ENCODE data around the gene PIK3CB.
A peak's percentile ranks its signal among the peaks of the same experiment; 100 is the strongest.

Gene PIK3CB

DNA sequence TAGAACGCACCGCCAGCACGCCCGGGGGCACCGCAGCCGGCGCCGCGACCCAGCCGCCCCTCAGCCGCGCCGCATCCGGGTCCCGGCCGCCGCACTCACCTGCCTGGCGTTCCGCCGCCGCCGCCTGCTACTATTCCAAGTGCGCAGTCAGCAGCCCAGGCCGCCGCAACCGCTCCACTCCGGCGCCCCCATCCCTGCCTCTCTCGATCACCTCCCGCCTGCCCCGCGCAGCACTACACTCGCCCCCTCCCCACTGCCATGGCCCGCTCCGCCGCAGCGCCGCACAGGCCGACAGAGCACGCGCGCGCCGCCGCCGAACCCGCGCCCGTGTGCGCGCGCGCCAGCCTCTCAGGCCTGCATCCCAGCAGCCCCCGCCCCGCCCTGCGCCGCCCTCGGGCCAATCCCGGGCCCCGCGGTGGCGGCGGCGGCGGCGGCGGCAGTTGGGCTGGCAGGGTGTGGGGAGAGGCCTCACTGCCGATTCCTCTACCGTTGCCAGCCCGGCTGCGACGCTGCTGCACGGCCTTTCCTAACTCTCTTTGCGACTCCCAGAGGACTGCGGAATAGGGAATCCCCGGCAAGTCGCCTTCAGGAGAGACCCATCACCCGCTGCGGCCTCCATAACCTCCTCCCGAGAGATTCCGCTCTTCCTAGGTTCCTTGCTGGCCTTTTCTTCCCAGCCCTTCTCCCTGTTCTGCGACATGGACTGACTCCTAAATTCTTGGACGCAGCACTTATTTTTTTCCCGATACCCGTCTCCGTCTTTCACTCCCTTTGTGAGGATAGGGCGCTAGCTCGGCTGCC lies at the start of gene PIK3CB:
Gene PIK3CB (minus strand): TSS at position 333 of the 801 bp plus-strand sequence. CDS start 75,585 bp downstream, outside the sequence.
- H3K27ac ChIP-seq = peak within 1 kb of the TSS; percentile 97
- TF ChIP-seq, protein P1, sequence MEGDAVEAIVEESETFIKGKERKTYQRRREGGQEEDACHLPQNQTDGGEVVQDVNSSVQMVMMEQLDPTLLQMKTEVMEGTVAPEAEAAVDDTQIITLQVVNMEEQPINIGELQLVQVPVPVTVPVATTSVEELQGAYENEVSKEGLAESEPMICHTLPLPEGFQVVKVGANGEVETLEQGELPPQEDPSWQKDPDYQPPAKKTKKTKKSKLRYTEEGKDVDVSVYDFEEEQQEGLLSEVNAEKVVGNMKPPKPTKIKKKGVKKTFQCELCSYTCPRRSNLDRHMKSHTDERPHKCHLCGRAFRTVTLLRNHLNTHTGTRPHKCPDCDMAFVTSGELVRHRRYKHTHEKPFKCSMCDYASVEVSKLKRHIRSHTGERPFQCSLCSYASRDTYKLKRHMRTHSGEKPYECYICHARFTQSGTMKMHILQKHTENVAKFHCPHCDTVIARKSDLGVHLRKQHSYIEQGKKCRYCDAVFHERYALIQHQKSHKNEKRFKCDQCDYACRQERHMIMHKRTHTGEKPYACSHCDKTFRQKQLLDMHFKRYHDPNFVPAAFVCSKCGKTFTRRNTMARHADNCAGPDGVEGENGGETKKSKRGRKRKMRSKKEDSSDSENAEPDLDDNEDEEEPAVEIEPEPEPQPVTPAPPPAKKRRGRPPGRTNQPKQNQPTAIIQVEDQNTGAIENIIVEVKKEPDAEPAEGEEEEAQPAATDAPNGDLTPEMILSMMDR (IDR thresholded peaks at IDR 0.05) = 0 out of 2 replicates have a peak, but pooled peaks have one; percentile 30
- TF ChIP-seq ZFX (IDR thresholded peaks at IDR 0.05; ENCODE audit: borderline replicate concordance) = no peak

DNA sequence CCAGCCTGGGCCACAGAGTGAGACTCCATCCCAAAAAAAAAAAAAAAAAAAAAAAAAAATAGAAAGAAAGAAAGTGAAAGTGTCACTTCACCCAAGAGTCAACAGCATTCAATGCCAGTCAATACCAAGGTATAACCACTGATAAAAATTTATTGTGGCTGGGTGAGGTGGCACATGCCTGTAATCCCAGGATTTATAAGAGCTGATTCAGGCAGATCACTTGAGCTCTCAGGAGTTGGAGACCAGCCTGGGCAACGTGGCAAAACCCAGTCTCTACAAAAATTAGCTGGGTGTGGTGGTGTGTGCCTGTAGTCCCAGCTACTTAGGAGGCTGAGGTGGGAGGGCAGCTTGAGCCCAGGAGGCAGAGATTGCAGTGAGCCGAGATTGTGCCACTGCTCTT lies 46.5 kb upstream of the PIK3CB start:
- TF ChIP-seq ZFX (IDR thresholded peaks at IDR 0.05; ENCODE audit: borderline replicate concordance) = no peak
- TF ChIP-seq, protein P1 (IDR thresholded peaks at IDR 0.05) = no peak
- H3K27ac ChIP-seq = no peak overlapping the region

DNA sequence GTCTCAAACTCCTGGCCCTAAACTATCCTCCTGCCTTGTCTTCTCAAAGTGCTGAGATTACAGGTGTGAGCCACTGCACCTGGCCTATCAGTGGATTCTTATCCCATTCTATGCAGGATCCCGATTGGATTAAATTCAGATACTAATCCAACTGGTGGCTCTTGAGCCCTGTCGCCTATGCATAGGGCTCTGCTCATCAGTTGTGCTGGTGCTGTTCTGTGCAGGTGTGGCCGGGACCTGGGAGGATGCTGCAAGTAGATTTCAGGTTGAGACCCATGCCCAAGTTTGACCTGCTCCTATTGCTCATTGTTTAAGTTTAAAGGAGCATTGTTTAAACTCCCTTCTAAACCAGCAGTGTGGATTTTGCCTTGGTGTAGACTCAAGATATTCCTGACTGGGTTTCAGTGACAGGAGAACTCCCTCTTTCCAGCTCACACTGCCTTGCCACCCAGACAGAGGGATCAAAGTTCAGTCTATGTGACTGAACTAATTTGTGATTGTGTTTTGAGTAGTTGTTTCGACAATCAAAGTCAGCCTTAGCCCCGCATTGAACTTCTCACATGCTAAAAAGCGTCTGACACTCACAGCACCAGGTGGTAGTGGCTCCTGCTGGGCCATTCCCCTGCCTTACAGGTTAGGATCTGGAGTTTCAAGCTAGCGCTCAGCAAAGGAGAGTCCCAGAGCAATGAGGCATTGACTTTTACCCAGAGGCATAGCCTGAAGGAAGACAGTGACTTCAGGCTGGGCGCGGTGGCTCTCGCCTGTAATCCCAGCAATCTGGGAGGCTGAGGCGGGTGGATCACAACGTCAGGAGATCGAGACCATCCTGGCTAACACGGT lies 45.0 kb upstream of the PIK3CB start:
- no peak overlapping the region for H3K27ac ChIP-seq

DNA sequence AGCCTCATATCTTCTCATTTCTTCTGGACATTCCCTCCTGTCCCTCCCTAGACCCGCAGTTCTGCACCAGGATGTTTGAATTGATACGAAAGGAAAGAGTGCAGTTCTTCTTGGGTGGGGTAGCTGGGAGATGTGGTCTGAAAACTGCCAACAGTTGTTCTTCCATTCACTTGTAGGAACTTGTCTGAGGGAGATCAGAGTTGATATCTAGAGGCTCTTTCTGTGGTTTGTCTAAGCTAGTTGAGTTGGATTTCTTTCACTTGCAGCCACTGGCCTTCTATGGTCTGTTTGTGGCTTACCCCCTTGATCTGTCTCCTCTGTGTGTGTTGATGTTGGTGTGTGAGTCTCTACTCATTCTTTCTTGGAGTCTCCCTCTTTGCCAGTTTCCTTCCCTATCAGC lies 42.5 kb upstream of the PIK3CB start:
- H3K27ac ChIP-seq = no peak overlapping the region
- TF ChIP-seq, protein P1 (IDR thresholded peaks at IDR 0.05) = no peak
- TF ChIP-seq ZFX (IDR thresholded peaks at IDR 0.05; ENCODE audit: borderline replicate concordance) = no peak

More for the DNA sequence above, 45.0 kb upstream of the PIK3CB start:
- no peak for TF ChIP-seq ZFX (IDR thresholded peaks at IDR 0.05; ENCODE audit: borderline replicate concordance)
- TF ChIP-seq, protein P1 (IDR thresholded peaks at IDR 0.05) = no peak

DNA sequence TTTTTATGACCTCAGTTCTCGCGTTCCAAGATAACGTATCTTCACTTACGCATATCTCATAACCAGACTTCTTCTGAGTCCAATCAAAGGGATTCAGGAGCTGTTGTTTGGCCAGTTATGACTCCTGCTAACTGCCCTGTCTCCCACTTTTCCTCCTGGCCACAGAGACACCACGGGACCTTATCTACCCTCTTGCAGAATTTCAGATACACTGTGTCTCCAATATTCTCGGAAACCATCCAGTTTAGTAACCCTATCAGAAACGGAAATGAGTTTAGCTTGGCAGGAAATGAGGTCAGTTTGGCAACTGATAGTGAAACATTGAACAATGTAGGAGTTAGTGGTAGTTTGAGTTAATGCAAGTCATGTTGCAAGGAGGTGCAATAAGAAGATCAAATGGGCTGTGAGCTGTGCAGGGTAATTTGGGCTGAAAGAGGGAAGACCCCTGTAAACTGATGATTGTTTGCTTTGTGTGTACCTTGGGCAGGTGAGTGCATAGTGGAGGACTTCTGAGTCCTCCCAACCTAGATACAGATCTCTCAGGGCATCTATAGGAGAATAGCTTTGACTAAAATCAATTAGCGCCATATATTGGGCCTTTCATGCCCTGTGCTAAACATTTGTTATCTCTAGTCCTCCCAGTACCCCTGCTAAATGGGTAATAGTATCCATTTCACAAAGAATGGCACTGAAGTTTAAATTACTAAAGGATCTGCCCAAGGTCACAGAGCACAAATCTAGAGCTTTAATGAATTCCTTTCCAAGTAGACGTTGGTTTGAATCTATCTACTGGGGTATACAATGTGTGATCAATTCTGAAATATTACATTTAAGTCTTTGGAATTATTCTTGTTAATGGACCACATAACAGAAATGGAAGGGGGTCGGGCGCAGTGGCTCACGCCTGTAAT lies 41.3 kb upstream of the PIK3CB start:
- TF ChIP-seq, protein P1 (IDR thresholded peaks at IDR 0.05) = no peak
- TF ChIP-seq ZFX (IDR thresholded peaks at IDR 0.05; ENCODE audit: borderline replicate concordance) = no peak
- H3K27ac ChIP-seq = no peak overlapping the region

DNA sequence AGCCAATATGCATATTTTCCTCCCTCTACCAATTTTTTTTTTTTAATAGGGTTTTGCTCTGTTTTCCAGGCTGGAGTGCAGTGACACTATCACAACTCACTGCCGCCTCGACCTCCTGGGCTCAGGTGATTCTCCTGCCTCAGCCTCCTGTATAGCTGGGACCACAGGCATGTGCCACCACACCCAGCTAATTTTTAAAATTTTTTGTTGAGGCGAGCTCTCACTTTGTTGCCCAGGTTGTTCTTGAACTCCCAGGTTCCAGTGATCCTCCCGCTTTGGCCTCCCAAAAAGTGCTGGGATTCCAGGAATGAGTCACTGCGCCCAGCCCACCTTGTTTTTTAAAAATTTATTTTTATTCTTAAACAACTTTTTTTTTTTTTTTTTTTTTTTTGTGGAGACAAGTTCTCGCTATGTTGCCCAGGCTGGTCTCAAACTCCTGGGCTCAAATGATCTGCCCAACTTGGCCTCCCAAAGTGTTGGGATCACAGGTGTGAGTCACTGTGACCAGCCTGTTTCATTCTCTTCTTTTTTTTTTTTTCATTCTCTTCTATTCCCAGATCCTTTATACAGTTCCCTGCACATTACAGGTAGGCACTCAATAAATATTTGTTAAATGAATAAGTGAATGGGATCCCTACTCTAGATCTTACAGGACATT lies 40.5 kb upstream of the PIK3CB start:
- TF ChIP-seq, protein P1 (IDR thresholded peaks at IDR 0.05) = no peak
- TF ChIP-seq ZFX (IDR thresholded peaks at IDR 0.05; ENCODE audit: borderline replicate concordance) = no peak
- H3K27ac ChIP-seq = no peak overlapping the region

Data from 22Rv1 (cell line).